ENCODE data around the gene RBM18.

Gene RBM18

GRCh38 chr9:122248448-122248865 lies 16.2 kb downstream of the RBM18 start:
- no peak for DNase-seq (ENCODE audit: low spot score)
- no peak for TF ChIP-seq CTCF (IDR thresholded peaks at IDR 0.05; ENCODE audit: borderline replicate concordance, control extremely low read depth, extremely low read depth, insufficient read depth, missing control alignments)
- in situ Hi-C loops (cut with MboI; ENCODE audit: low sequenced_read_pairs, unreplicated experiment): no loop called here

GRCh38 chr9:122246666-122247065 lies 18.0 kb downstream of the RBM18 start:
- in situ Hi-C loops (cut with MboI; ENCODE audit: low sequenced_read_pairs, unreplicated experiment): no loop called here
- no peak for DNase-seq (ENCODE audit: low spot score)

GRCh38 chr9:122244349-122244748 lies 20.3 kb downstream of the RBM18 start:
- no peak for TF ChIP-seq CTCF (IDR thresholded peaks at IDR 0.05; ENCODE audit: borderline replicate concordance, control extremely low read depth, extremely low read depth, insufficient read depth, missing control alignments)
- in situ Hi-C loops (cut with MboI; ENCODE audit: low sequenced_read_pairs, unreplicated experiment): no loop called here
- DNase-seq (ENCODE audit: low spot score): no peak

More at GRCh38 chr9:122246666-122247065, 18.0 kb downstream of the RBM18 start:
- TF ChIP-seq CTCF (IDR thresholded peaks at IDR 0.05; ENCODE audit: borderline replicate concordance, control extremely low read depth, extremely low read depth, insufficient read depth, missing control alignments): no peak

GRCh38 chr9:122239722-122240121 lies 24.9 kb downstream of the RBM18 start:
- DNase-seq (ENCODE audit: low spot score): no peak
- no peak for TF ChIP-seq CTCF (IDR thresholded peaks at IDR 0.05; ENCODE audit: borderline replicate concordance, control extremely low read depth, extremely low read depth, insufficient read depth, missing control alignments)
- in situ Hi-C loops (cut with MboI; ENCODE audit: low sequenced_read_pairs, unreplicated experiment): no loop called here

GRCh38 chr9:122236681-122237080 lies 28.0 kb downstream of the RBM18 start:
- DNase-seq (ENCODE audit: low spot score): no peak
- TF ChIP-seq CTCF (IDR thresholded peaks at IDR 0.05; ENCODE audit: borderline replicate concordance, control extremely low read depth, extremely low read depth, insufficient read depth, missing control alignments): no peak
- in situ Hi-C loops (cut with MboI; ENCODE audit: low sequenced_read_pairs, unreplicated experiment): no loop called here

- in situ Hi-C loops (cut with MboI; ENCODE audit: low sequenced_read_pairs, unreplicated experiment): no loop called here
These were observed 30.5 kb downstream of the RBM18 start for GRCh38 chr9:122234022-122234748.

More at GRCh38 chr9:122234022-122234748, 30.5 kb downstream of the RBM18 start:
- DNase-seq (ENCODE audit: low spot score): no peak
- no peak for TF ChIP-seq CTCF (IDR thresholded peaks at IDR 0.05; ENCODE audit: borderline replicate concordance, control extremely low read depth, extremely low read depth, insufficient read depth, missing control alignments)

All from GM13976 (cell line).